Measurements from ENCODE around the gene GALNT16. TPM values are rescaled to one million over a fixed set of nuclear protein-coding genes. Genes with fewer than 3 reads are reported as not detected.

The GALNT16 gene
- total and polyA plus RNA-seq, 2 donors (not counting 1 experiment from before 2014, with no cell fraction given): 0.09 to 3.4 TPM

DNA sequence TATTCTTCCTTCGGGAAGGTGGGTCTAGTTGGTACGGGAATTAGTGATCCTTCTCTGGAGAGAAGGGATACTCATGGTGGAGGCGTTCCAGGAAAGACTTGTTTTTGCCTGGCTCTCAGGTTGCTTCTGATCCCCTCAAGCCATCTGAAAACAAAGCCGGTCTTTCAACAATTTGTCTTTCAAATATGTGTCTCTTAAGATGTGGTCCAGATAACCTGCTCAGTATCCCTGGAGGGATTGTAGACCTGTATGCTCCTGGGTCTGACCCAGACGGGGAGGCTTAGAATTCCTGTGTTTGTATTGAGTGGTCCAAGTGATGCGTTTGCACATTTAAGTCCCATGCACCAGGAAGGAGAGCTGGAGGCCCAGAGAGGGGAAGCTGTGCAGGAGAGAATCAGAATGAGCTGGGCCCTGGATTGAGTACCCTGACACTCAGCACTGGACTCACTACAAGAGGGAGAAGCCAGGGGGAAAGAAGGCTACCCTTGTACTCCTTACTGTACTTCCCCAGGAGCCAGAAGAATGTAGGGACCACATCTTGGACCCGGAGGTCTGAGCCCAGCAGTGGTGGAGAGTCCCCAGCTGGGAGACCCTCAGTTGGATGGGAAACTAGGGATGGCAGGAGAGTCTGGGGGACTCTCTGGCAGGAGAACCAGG is 97.7 kb downstream of the GALNT16 start:
- DNase-seq (no peak), ATAC-seq (ENCODE audit: low read depth) (no peak)
- H3K36me3 ChIP-seq (replicated peaks in 1 of 2; ENCODE audit: control extremely low read depth in 1 of 2, control insufficient read depth in 1 of 2, extremely low read depth in 1 of 2, insufficient read depth in 2 of 2, low read length in 1 of 2): no peaks in the 10 kb centered on the region
- H3K9me3 ChIP-seq (ENCODE audit: control extremely low read depth in 1 of 3, control insufficient read depth in 2 of 3, insufficient read depth in 1 of 3, low read length in 2 of 3): no peaks in the 10 kb centered on the region
- TF ChIP-seq EZH2 (IDR thresholded peaks at IDR 0.05; ENCODE audit: borderline replicate concordance, insufficient read depth, low read depth, low read length, poor library complexity, severe bottlenecking): no peak
- TF ChIP-seq CTCF (IDR thresholded peaks at IDR 0.05): no peak
- Mint-ChIP-seq H3K9me3 (ENCODE audit: insufficient read depth) (no peaks in the 10 kb centered on the region), H3K27me3 (no peaks in the 10 kb centered on the region), H3K4me3 (no peak overlapping the region), H3K4me1 (peaks cover 50% of the 10 kb centered on the region), H3K27ac (no peak overlapping the region)
- 92% methylated on average over 7 of the region's 7 CpGs for WGBS (ENCODE audit: insufficient coverage)
- ChIA-PET POLR2A (interaction anchor here (0.6 kb wide), 1 partner anchor 10 kb away, joined by 7 read pairs; no protein-coding TSS in a partner anchor), CTCF (interaction anchor here (0.6 kb wide), 1 partner anchor 76 kb away, joined by 3 read pairs; no protein-coding TSS in a partner anchor)
- H3K4me3 ChIP-seq (ENCODE audit: control extremely low read depth in 1 of 5, extremely low read depth in 1 of 5, insufficient read depth in 1 of 5, low read depth in 2 of 5, low read length in 4 of 5): no peak overlapping the region
- no peak overlapping the region for H2AFZ ChIP-seq (ENCODE audit: insufficient read depth, low read depth, low read length, poor library complexity, severe bottlenecking)
- peaks cover 27 to 40% of the 10 kb centered on the region in 2 donors for H3K4me1 ChIP-seq (ENCODE audit: control insufficient read depth in 2 of 2, insufficient read depth in 2 of 2, low read length in 2 of 2)
- no peak overlapping the region for H3K4me2 ChIP-seq (replicated peaks; ENCODE audit: low read depth, low read length, poor library complexity, severe bottlenecking)
- no peaks in the 10 kb centered on the region for H3K27me3 ChIP-seq (replicated peaks in 1 of 4; ENCODE audit: control extremely low read depth in 1 of 4, control insufficient read depth in 3 of 4, insufficient read depth in 4 of 4, low read length in 3 of 4)
- no peak overlapping the region for H3K27ac ChIP-seq (ENCODE audit: low read length in 2 of 2)
- no peaks in the 10 kb centered on the region for H4K20me1 ChIP-seq (ENCODE audit: control insufficient read depth, insufficient read depth, low read length, poor library complexity, severe bottlenecking)
- H3K9ac ChIP-seq (ENCODE audit: low read length): no peak overlapping the region
- H3K79me2 ChIP-seq (ENCODE audit: control insufficient read depth, insufficient read depth, low read length): no peaks in the 10 kb centered on the region
- intact Hi-C loops (cut with micrococcal nuclease): no loop called here

DNA sequence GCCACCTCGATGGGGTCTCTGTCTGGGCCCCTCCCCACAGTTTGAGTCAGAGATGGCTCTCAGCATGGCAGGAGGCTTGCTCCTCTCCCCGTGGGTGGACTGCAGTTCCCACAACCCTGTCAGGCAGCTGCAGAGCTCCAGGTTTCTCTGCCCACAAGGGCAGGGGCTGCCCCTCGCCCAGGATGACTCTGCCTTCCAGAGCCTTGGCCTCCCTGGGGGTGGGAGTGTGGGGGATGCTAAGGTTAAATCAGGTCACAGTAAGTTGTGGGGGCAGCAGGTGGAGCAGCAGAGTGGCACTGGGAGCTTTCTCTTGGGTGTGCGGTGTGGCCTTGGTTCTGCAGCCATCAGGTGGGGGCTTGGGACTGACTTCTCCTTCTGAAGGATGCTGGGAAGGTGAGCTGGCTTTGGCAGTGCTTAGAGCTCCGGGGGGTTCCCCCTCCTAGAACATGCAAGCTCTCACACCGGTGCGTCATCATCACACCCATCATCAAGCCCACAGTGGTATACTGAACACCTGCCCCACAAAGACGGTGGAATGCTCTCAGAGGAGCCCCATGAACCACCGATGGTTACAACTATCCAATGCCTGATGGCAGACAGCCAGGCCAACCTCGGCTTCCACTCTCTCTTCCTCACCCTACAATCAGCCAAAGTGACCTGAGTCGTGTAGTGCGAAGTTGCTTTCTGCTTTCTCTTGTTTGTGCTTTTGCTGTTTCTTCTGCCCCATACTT is 98.4 kb downstream of the GALNT16 start:
- no peak overlapping the region for H3K4me2 ChIP-seq (replicated peaks; ENCODE audit: low read depth, low read length, poor library complexity, severe bottlenecking)
- H3K4me1 ChIP-seq (ENCODE audit: control insufficient read depth in 2 of 2, insufficient read depth in 2 of 2, low read length in 2 of 2): peaks cover 27 to 38% of the 10 kb centered on the region in 2 donors
- H3K4me3 ChIP-seq (ENCODE audit: control extremely low read depth in 1 of 5, extremely low read depth in 1 of 5, insufficient read depth in 1 of 5, low read depth in 2 of 5, low read length in 4 of 5): no peak overlapping the region
- DNase-seq (peak; percentile 29), ATAC-seq (ENCODE audit: low read depth) (peak; percentile 19)
- WGBS (ENCODE audit: insufficient coverage): 59% methylated on average over 12 of the region's 12 CpGs
- CTCF ChIA-PET: no interaction called here
- no peaks in the 10 kb centered on the region for H4K20me1 ChIP-seq (ENCODE audit: control insufficient read depth, insufficient read depth, low read length, poor library complexity, severe bottlenecking)
- no peaks in the 10 kb centered on the region for H3K9me3 Mint-ChIP-seq (ENCODE audit: insufficient read depth)
- no peaks in the 10 kb centered on the region for H3K27me3 Mint-ChIP-seq
- no peaks in the 10 kb centered on the region for H3K36me3 ChIP-seq (replicated peaks in 1 of 2; ENCODE audit: control extremely low read depth in 1 of 2, control insufficient read depth in 1 of 2, extremely low read depth in 1 of 2, insufficient read depth in 2 of 2, low read length in 1 of 2)
- H3K27ac ChIP-seq (ENCODE audit: low read length in 2 of 2): no peak overlapping the region
- POLR2A ChIA-PET: interaction anchor here (0.6 kb wide), 1 partner anchor 9 kb away, joined by 7 read pairs; no protein-coding TSS in a partner anchor
- H3K79me2 ChIP-seq (ENCODE audit: control insufficient read depth, insufficient read depth, low read length): no peaks in the 10 kb centered on the region
- no peak for TF ChIP-seq EZH2 (IDR thresholded peaks at IDR 0.05; ENCODE audit: borderline replicate concordance, insufficient read depth, low read depth, low read length, poor library complexity, severe bottlenecking)
- no peak for TF ChIP-seq CTCF (IDR thresholded peaks at IDR 0.05)
- H3K27ac Mint-ChIP-seq: no peak overlapping the region
- no peak overlapping the region for H2AFZ ChIP-seq (ENCODE audit: insufficient read depth, low read depth, low read length, poor library complexity, severe bottlenecking)
- no peaks in the 10 kb centered on the region for H3K9me3 ChIP-seq (ENCODE audit: control extremely low read depth in 1 of 3, control insufficient read depth in 2 of 3, insufficient read depth in 1 of 3, low read length in 2 of 3)
- intact Hi-C loops (cut with micrococcal nuclease): no loop called here
- no peak overlapping the region for H3K9ac ChIP-seq (ENCODE audit: low read length)
- H3K4me1 Mint-ChIP-seq: peaks cover 47% of the 10 kb centered on the region
- no peak overlapping the region for H3K4me3 Mint-ChIP-seq
- peaks cover 0 to 3% (median 0%) of the 10 kb centered on the region in 4 experiments for H3K27me3 ChIP-seq (replicated peaks in 1 of 4; ENCODE audit: control extremely low read depth in 1 of 4, control insufficient read depth in 3 of 4, insufficient read depth in 4 of 4, low read length in 3 of 4)
